Body of pancreas (tissue), 4 donors: Measurements from ENCODE around the gene HSD17B3. TPM values are rescaled to one million over a fixed set of nuclear protein-coding genes. Genes with fewer than 3 reads are reported as not detected.

Experiments
- ATAC-seq: fragments of 150-250 bp; one replicate; pipeline ENCODE4 v1.9.1; 2016
- DNase-seq, 4 donors: peaks; one replicate each; pipeline ENCODE4 v3.0.0-alpha.2; 2019
- H3K27ac ChIP-seq, 4 donors: fragments of 200-600 bp; sonication (generic); 1 replicate in 3 of 4; 2 replicates in 1 of 4; pipeline versions ENCODE4 v1.5.1 to v1.6.1; 2016 to 2019; ENCODE audit warnings: mild to moderate bottlenecking in 1 of 4, mixed read lengths in 1 of 4, moderate library complexity in 1 of 4
- H3K27me3 ChIP-seq, 2 donors: fragments of 200-600 bp; sonication (generic); one replicate each; pipeline ENCODE4 v1.6.0; 2016; ENCODE audit warnings: mild to moderate bottlenecking in 1 of 2
- H3K36me3 ChIP-seq, 2 donors: fragments of 200-600 bp; sonication (generic); replicated peaks in 1 of 2; 2 replicates each; pipeline ENCODE4 v1.5.1; 2016; ENCODE audit warnings: low read depth in 2 of 2; ENCODE audit not compliant: insufficient read depth in 1 of 2
- H3K4me1 ChIP-seq: fragments of 200-600 bp; sonication (generic); one replicate; pipeline ENCODE4 v1.6.0; 2016
- H3K4me3 ChIP-seq, 2 donors: fragments of 200-600 bp; sonication (generic); 1 replicate in 1 of 2; 2 replicates in 1 of 2; pipeline ENCODE4 v1.5.1; 2016 to 2019
- H3K9me3 ChIP-seq, 3 donors: fragments of 200-600 bp; sonication (generic); 1 replicate in 2 of 3; 2 replicates in 1 of 3; pipeline ENCODE4 v1.5.1; 2016
- CTCF ChIP-seq, 7 experiments: fragments of 450-650 bp in 4 of 7; fragments of 200-600 bp in 3 of 7; sonication (generic) in 3 of 7; IDR thresholded peaks; one replicate each; pipeline ENCODE4 v1.5.1; 2016 to 2019; ENCODE audit warnings: antibody characterized with exemption in 7 of 7
- POLR2A ChIP-seq, 3 donors: fragments of 450-650 bp; IDR thresholded peaks; one replicate each; pipeline ENCODE4 v1.6.1; 2016; ENCODE audit warnings: antibody characterized with exemption in 3 of 3, mild to moderate bottlenecking in 2 of 3
- WGBS, 2 donors: methylation state at CpG; one replicate each; pipeline ENCODE4 v1.1.5; 2017; 5-methylcytosine and 5-hydroxymethylcytosine counted together
- intact Hi-C: fragments of 100-400 bp; cut with DNase I; formaldehyde crosslinking; loops from one replicate; pipeline ENCODE4 v1.15.1; 2023
- total RNA-seq, 2 donors: library from RNA; depleted of rRNA; stranded (reverse); fragments of >200 nt; gene quantifications; one replicate each; pipeline ENCODE4 v1.1.0, GENCODE V29; 2016

The HSD17B3 gene
- total RNA-seq, 2 donors from 2014 or later = 0.52 TPM; not detected in 1

- intact Hi-C loops = loop anchor here (10.0 kb wide), 1 partner anchor 491 kb away; no protein-coding TSS in a partner anchor
Measured at GRCh38 chr9:96215841-96216240, 86.1 kb downstream of the HSD17B3 start.

GRCh38 chr9:96214635-96215034, 87.3 kb downstream of the HSD17B3 start:
- WGBS, 2 donors = 53 to 56% methylated on average over 5 of the region's 5 CpGs
- DNase-seq = no peak
- intact Hi-C loops = loop anchor here (10.0 kb wide), 1 partner anchor 490 kb away; no protein-coding TSS in a partner anchor

More at GRCh38 chr9:96215841-96216240, 86.1 kb downstream of the HSD17B3 start:
- DNase-seq = no peak
- ATAC-seq = no peak
- Histone ChIP-seq H3K36me3 (no peaks in the 10 kb centered on the region), H3K27me3 (no peaks in the 10 kb centered on the region), H3K4me3 (no peak overlapping the region), H3K9me3 (no peaks in the 10 kb centered on the region), H3K27ac (no peak overlapping the region), H3K4me1 (peaks cover 27% of the 10 kb centered on the region)
- 56 to 78% methylated on average over 1 to 2 of the region's 2 CpGs for WGBS, 2 donors
- TF ChIP-seq CTCF (IDR thresholded peaks at IDR 0.05) (no peak), POLR2A (IDR thresholded peaks at IDR 0.05) (no peak)

GRCh38 chr9:96209407-96210271, 92.3 kb downstream of the HSD17B3 start:
- Histone ChIP-seq H3K36me3 (no peaks in the 10 kb centered on the region), H3K4me3 (no peak overlapping the region), H3K27ac (no peak overlapping the region), H3K27me3 (no peaks in the 10 kb centered on the region), H3K9me3 (no peaks in the 10 kb centered on the region), H3K4me1 (no peaks in the 10 kb centered on the region)
- ATAC-seq (no peak), DNase-seq (peak in 1 of 4 donors; percentile 39)
- TF ChIP-seq CTCF (IDR thresholded peaks at IDR 0.05) (no peak), POLR2A (IDR thresholded peaks at IDR 0.05) (no peak)
- intact Hi-C loops = loop anchor here (10.0 kb wide), 1 partner anchor 485 kb away; no protein-coding TSS in a partner anchor
- 63 to 76% methylated on average over 7 of the region's 7 CpGs for WGBS, 2 donors

More at GRCh38 chr9:96214635-96215034, 87.3 kb downstream of the HSD17B3 start:
- H3K4me1 ChIP-seq = peaks cover 27% of the 10 kb centered on the region
- H3K4me3 ChIP-seq = no peak overlapping the region
- no peak overlapping the region for H3K27ac ChIP-seq
- no peaks in the 10 kb centered on the region for H3K27me3 ChIP-seq
- no peaks in the 10 kb centered on the region for H3K36me3 ChIP-seq
- no peak for ATAC-seq
- no peaks in the 10 kb centered on the region for H3K9me3 ChIP-seq
- TF ChIP-seq CTCF (IDR thresholded peaks at IDR 0.05) = no peak
- no peak for TF ChIP-seq POLR2A (IDR thresholded peaks at IDR 0.05)

- Histone ChIP-seq H3K27ac (no peak overlapping the region), H3K9me3 (no peaks in the 10 kb centered on the region), H3K4me3 (no peak overlapping the region), H3K4me1 (no peaks in the 10 kb centered on the region), H3K36me3 (no peaks in the 10 kb centered on the region), H3K27me3 (no peaks in the 10 kb centered on the region)
- WGBS, 2 donors = 81 to 82% methylated on average over 9 to 11 of the region's 11 CpGs
- ATAC-seq = no peak
- intact Hi-C loops = no loop called here
- TF ChIP-seq CTCF (IDR thresholded peaks at IDR 0.05) (no peak), POLR2A (IDR thresholded peaks at IDR 0.05) (no peak)
- DNase-seq = no peak
Measured at GRCh38 chr9:96206156-96206751, 95.7 kb downstream of the HSD17B3 start.
